ENCODE results near the gene ARHGEF4. TPM values are rescaled to one million over a fixed set of nuclear protein-coding genes. Genes with fewer than 3 reads are reported as not detected.

ARHGEF4 gene
- total and polyA plus RNA-seq, 2 experiments from 2014 or later = 26.0 to 82.2 TPM

- no peak overlapping the region for H3K27ac ChIP-seq
- DNase-seq (ENCODE audit: low read depth in 1 of 2, low spot score in 1 of 2) = no peak
- H3K27me3 ChIP-seq = no peaks in the 10 kb centered on the region
- peaks cover 33% of the 10 kb centered on the region for H3K36me3 ChIP-seq
- no peaks in the 10 kb centered on the region for H3K4me1 ChIP-seq (ENCODE audit: low read depth)
- no peak for TF ChIP-seq CTCF (IDR thresholded peaks at IDR 0.05; ENCODE audit: low read depth, low read length)
- H3K9me3 ChIP-seq (ENCODE audit: low read depth) = no peaks in the 10 kb centered on the region
- H3K4me3 ChIP-seq = no peak overlapping the region
Measured at GRCh38 chr2:131046028-131046917, 209.6 kb downstream of the ARHGEF4 start.

DNA sequence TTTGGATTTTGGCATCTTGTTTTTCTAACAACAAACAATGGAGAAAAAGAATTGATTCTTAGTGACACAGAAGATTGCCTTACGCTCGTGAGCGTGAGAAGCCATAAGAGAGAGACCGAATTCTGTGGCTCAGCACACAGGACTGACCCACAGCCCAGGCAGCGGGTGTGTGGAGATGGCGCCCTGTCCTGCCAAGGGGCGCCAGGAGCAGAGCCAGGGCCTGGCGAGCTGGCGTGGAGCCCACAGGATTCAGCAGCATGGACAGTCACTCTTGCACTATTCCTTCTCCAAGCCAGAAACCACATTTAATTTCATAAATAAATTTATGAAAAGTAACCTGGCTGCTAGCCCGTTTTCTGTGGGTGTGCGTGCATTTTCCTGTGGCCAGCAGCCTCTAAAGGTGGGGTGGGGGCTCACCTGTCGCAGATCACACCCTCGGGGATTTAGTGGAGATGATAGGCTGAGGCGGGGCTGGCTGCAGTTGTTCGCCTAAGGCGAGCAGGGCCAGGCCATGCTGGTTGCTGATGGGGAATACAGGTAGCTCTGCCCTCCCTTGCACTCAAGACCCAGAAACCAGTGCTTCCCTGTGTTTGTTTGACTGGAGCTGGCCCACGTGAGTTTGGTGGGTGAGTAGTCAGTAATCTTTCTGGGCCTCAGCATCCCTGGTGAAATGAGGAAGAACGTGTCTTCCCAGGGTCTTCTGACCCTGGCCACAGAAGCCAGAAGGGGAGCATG is 210.4 kb downstream of the ARHGEF4 start:
- H3K4me1 ChIP-seq (ENCODE audit: low read depth) = no peaks in the 10 kb centered on the region
- peaks cover 41% of the 10 kb centered on the region for H3K36me3 ChIP-seq
- no peaks in the 10 kb centered on the region for H3K27me3 ChIP-seq
- no peaks in the 10 kb centered on the region for H3K9me3 ChIP-seq (ENCODE audit: low read depth)
- no peak overlapping the region for H3K27ac ChIP-seq
- no peak for DNase-seq (ENCODE audit: low read depth in 1 of 2, low spot score in 1 of 2)
- no peak for TF ChIP-seq CTCF (IDR thresholded peaks at IDR 0.05; ENCODE audit: low read depth, low read length)
- no peak overlapping the region for H3K4me3 ChIP-seq

DNA sequence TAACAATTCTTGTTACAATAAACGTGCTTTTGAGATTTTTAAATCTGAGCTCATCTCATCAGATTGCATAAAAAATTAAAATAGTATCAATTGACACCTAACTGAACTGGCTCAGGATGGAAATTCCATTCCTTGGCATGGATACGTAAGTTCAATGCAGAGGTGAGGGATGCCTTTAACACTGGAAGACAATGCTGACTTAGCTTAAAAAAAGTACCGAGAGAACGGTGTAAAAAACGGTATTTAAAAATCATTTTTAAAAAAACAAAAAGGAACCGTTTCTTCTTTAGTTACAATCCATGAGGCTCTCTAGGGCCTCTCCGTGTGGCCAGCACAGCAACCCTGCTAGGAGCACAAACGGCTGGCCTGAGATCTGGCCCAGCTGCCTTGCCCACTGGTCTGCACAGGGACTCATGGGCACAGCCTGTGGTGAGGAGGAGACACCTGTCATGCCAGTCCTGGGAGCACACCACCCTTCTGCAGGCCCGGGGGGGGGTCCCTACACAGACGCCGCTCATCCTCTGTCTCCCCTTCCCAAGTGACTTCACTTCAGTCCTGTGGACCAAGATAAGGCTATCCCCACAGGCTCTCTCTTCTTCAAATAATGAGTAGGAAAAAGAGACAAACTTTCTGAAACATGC is 211.3 kb downstream of the ARHGEF4 start:
- DNase-seq (ENCODE audit: low read depth in 1 of 2, low spot score in 1 of 2) = no peak
- Histone ChIP-seq H3K36me3 (peaks cover 51% of the 10 kb centered on the region), H3K27me3 (no peaks in the 10 kb centered on the region), H3K4me1 (ENCODE audit: low read depth) (no peaks in the 10 kb centered on the region), H3K9me3 (ENCODE audit: low read depth) (no peaks in the 10 kb centered on the region), H3K4me3 (no peak overlapping the region), H3K27ac (peak overlapping the region; percentile 53)
- no peak for TF ChIP-seq CTCF (IDR thresholded peaks at IDR 0.05; ENCODE audit: low read depth, low read length)

GRCh38 chr2:131048641-131049040 is 211.9 kb downstream of the ARHGEF4 start:
- Histone ChIP-seq H3K36me3 (peaks cover 56% of the 10 kb centered on the region), H3K27ac (peak overlapping the region; percentile 53), H3K4me3 (no peak overlapping the region), H3K4me1 (ENCODE audit: low read depth) (no peaks in the 10 kb centered on the region), H3K27me3 (no peaks in the 10 kb centered on the region), H3K9me3 (ENCODE audit: low read depth) (no peaks in the 10 kb centered on the region)
- no peak for TF ChIP-seq CTCF (IDR thresholded peaks at IDR 0.05; ENCODE audit: low read depth, low read length)
- DNase-seq (ENCODE audit: low read depth in 1 of 2, low spot score in 1 of 2) = no peak

GRCh38 chr2:131049150-131049718 is 212.5 kb downstream of the ARHGEF4 start:
- Histone ChIP-seq H3K36me3 (peaks cover 56% of the 10 kb centered on the region), H3K27me3 (no peaks in the 10 kb centered on the region), H3K4me3 (no peak overlapping the region), H3K9me3 (ENCODE audit: low read depth) (no peaks in the 10 kb centered on the region), H3K4me1 (ENCODE audit: low read depth) (no peaks in the 10 kb centered on the region), H3K27ac (no peak overlapping the region)
- DNase-seq (ENCODE audit: low read depth in 1 of 2, low spot score in 1 of 2) = no peak
- no peak for TF ChIP-seq CTCF (IDR thresholded peaks at IDR 0.05; ENCODE audit: low read depth, low read length)
